EL (cell line): ENCODE data around the gene CDYL.

Source experiments
- DNase-seq: peaks from one replicate; pipeline ENCODE4 v3.0.0-alpha.2; 2016

The CDYL gene

GRCh38 chr6:4775494-4776130 lies 592 bp upstream of the CDYL start:
- DNase-seq = peak; percentile 82

GRCh38 chr6:4776493-4777393 lies 539 bp downstream of the CDYL start:
- DNase-seq = peak; percentile 49

DNA sequence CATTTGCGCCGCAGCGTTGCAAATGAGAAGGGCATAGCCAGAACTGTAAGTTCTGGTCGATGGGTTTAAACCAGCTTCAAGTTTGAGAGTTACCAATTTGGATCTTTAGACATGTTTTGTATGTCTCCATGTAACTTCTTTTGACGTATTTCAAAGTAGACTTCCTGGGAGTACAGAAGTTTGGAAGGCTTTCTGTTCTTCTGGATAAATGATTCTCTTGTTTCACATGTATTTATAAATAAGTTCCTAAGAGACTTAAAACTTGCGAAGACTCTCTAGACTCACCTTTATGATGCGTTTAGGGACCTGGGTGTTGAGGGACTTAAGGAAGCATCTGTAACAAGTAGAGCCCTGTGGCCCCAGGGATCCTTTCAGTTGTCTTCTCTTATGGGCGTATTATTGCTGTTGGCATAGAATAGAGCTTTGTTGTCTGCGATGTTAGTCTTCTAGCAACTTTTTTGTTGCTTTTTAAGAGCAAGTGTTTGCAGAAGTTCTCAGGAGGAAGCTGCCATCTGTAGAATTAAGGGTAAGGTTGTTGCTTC lies 1.3 kb downstream of the CDYL start:
- DNase-seq = peak; percentile 26

DNA sequence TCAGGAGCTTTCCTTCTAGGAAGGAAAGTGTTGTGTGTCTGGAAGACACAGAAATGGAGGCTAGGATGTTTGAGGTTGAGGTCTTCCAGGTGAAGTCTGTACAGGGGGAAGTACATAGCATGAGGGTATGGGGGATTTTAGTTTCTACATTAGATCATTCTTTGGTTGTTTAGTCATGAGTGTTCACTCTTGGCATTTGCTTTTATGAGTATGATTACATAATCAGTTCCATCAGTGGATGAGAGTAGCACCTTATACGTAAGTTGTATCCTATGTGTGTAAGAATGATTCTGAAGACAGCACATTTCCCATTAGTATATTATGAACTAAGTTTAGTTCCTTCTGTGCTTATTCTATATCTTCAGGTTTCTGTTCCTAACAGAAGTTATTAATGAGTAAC lies 1.9 kb downstream of the CDYL start:
- peak; percentile 36 for DNase-seq

DNA sequence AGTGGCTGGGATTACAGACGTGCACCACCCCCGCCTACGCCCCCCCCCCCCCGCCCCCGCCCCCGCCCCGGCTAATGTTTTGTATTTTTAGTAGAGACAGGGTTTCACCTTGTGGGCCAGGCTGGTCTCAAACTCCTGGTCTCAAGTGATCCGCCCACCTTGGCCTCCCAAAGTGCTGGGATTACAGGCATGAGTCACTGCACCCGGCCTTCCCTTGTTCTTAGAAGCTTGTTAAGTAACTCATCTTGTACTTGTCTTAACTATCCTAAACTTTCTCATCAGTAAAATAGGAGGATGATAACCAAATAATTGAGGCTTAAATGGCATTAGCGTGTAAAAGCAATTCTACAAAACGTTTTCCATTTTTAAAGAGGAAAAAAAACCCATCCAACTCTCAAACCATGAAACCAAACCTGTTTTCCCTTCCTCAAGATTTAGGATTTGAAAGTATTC lies 4.2 kb downstream of the CDYL start:
- DNase-seq = peak; percentile 65

GRCh38 chr6:4781426-4781825 lies 5.2 kb downstream of the CDYL start:
- DNase-seq = no peak

GRCh38 chr6:4781967-4782575 lies 5.9 kb downstream of the CDYL start:
- no peak for DNase-seq

DNA sequence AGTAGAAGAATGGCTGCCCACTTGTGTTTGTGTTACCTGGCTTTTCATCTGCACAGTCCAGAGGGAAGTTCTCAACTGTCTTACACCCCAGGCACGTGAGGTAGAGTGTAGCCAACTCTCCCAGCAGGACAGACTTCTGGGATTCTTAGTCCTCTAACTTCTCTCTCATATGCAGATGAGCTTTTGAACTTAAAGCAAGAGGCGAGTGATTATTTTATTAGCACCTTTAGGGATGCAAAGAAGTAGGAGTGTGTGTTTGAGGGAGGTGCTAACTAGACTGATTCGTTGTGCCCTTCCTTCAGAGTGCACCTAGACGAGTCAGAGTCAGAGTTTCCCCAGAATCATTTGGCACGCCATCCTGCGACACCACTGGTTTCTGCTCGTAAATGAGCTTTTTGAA lies 10.8 kb downstream of the CDYL start:
- no peak for DNase-seq

GRCh38 chr6:4788482-4788881 lies 12.3 kb downstream of the CDYL start:
- DNase-seq = no peak

DNA sequence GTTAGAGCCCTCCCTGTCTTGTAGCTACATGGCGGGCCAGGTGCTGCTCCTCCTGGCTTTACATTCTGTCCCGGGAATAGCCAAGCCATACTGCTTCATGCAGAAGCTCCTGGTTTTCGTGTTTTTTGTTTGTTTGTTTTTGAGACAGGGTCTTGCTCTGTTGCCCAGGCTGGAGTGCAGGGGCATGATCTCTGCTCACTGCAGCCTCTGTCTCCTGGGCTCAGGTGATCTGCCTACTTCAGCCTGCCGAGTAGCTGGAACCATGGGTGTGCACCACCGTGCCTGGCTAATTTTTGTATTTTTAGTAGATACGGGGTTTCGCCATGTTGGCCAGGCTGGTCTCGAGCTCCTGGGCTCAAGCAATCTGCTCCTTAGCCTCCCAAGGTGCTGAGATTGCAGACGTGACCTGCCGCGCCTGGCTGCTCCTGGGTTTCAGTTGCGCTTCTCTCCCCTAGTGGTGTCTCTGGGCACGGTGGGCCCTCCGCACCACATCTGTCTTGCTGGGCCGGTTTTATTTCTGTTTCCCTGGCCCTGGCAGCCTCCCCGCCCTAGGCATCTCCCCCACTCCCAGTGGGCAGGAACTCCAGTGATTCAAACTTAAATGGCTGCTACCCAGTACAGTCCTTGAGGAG lies 12.9 kb downstream of the CDYL start:
- no peak for DNase-seq

DNA sequence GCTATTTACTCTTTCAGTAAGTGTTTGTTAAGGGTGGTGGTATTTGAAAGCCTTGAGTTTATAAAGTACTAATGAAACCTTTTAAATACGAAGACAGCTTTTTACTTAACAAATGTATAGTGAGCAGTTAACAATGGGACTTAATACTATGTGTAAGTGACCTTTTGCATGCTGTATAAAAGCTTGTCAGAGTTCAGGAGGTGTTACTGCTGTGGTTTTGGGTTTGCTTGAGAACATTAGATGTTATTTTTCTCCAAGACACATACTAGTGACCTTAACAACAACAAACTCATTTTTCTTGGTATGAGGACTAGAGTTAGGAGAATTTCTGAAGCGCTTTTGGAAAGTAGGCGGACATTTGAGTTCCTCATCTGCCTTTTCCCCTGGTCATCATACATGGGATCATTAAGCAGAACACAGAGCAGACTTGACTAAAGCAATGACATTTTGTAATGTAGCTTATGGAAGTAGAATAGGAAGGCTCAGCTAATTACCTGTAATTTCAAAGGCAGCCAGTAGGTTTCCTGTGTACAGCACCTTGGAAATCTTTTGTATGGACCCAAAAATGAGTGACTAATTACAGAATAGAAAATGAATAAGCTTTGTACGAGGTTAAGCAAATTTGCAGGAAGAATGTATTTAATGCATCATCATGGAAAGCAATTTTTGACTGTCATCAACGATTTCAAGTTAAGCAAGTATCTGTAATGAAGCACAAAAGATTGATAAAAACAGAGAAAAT lies 14.1 kb downstream of the CDYL start:
- DNase-seq = no peak

DNA sequence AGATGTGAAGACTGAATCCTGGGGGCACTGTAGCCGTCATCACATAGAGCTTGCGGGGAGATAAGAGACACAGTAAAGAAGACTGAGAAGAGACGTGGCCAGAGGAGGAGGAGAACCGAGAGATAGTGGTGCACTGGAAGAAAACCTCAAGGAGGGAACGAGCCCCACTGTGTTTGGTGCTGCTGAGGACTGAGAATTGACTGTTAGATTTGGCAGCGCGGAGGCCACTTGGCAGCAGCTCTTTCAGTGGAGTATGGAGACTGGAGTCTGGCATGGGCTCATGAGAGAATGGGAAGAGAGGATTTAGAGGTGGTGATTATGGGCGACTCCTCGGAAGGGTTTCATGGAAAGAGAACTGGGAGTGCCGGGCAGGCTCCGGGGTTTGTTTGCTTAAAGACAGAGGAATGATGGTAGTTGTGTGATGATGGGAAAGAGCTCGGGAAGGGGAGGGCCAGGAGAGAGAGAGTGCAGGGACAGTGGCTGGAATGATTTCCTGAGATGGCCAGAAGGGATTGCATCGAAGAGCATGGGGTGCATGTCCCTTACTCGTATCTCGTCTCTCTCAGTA lies 18.0 kb downstream of the CDYL start:
- DNase-seq = no peak

DNA sequence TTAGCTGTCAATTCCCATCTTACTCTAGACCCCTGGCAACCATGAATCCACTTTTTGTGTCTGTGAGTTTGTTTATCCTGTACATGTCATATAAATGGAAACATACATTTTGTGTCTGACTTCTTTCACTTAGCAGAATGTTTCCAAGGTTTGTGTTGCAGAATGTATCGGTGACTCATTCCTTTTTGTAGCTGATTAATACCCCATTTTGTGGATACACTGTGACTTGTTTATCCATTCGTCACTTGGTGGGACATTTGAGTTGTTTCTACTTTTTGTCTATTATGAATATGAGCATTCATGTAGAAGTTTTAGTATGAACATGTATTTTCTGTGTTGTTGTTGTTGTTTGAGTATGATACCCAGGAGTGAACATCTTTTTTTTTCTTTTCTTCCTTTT lies 21.4 kb downstream of the CDYL start:
- DNase-seq = no peak

DNA sequence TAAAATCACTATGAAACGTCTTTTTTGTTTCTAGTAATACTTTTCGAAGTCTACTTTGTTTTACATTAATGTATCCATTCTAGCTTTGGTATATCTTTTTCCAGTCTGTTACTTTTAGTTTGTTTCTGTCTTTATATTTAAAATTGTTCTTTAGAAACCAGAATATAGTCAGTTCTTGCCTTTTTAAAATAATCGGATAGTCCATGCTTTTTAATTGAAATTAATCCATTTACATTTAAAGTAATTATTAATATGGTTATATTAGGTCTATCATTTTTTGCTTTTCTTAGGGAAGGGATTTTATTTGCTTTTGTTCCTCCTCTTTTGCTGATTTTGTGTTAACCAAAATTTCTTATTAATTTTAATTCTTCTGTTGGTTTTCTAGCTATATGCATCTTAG lies 23.7 kb downstream of the CDYL start:
- DNase-seq = no peak

DNA sequence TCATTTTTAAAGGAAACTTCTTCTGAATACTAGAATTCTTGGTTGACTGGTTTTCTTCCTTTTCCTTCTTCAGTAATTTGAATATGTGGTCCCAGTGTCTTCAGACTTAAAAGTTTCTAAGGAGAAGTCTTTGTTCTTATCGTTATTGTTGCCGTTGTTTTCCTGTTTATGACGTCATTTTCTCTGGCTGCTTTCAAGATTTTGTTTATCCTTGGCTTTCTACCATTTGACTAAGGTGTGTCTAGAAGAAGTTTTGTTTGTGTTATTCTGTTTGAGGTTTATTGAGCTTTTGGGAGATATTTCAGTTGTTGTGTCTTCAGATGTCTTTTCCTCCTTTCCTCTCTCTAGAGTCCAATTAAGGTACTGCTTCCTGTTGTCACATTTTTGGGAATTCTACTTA lies 24.5 kb downstream of the CDYL start:
- DNase-seq = no peak

DNA sequence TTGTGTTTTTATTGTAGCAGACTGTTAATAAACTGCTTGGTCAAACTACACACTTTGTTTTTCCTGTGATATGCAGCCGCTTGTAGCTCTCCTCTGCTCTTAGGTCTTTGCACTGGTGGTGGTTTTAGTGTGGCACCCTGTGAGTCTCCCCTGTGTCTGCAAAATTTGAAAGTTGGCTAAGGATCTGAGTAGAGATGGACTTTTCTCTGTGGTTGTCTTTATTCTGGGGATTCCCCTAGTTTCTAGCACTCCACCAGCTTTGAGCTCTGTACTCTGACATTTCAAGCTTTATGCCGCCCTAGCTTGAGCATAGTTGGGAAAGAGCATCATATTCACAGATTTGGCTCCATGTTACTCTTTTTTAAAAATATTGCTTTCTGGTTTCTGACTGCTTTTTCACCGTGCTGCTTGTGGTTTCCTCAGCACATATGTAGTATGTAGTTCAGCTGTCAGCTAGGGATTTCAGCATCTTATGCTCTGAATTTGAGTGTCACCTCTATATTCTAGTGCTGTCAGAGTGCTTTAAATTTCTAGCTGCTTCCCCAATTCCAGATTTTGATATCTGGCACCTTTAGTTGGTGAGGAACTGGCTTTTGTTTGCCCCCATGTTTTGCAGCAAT lies 25.4 kb downstream of the CDYL start:
- DNase-seq = no peak

DNA sequence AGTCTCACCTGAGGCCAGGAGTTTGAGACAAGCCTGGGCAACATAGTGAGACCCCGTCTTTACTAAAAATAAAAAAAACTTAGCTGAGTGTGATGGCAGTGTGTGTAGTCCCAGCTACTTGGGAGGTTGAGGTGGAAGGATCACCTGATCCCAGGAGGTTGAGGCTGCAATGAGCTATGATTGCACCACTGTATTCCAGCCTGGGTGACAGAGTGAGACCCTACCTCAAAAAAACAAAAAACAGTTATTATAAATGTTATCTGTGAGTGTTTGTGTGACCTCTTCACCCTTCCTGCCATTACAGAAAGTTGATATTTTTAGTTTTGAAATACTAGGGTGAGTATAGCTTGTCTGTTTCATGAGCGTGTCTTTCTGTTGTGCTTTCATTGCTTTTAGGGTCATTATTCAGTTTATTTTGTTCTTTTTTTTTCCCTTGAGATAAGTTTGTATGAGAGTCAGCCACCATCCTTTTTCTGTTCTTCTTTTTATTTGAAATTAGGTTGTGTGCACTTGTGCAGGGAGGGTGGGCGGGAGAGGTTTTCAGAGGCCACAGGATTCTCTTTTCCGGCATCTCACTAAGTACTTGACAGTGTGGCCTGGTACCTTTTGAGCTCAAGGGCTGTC lies 26.2 kb downstream of the CDYL start:
- DNase-seq = no peak

DNA sequence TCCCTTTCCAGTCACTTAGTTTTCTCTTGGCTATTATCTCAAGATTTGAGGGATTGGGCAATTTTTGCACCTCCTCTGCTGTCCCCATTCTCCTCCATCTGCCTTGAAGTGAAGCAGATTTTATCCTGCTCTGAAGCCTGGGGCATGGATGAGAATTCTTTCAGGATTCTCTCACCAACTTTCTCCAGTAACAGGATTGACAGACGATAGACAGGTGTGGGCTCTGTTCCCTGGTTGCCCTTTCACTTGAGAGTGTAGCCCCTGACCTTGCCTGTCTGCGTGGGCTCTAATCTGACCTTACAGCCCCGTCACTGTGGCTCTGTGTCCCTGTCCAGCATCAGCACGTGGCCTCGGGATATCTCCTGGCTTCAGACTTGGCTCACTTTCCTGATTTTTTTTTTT lies 27.1 kb downstream of the CDYL start:
- DNase-seq = no peak

GRCh38 chr6:4804095-4804494 lies 27.9 kb downstream of the CDYL start:
- DNase-seq = peak; percentile 77

- peak; percentile 44 for DNase-seq
Measured at GRCh38 chr6:4805553-4806336, 29.5 kb downstream of the CDYL start.
